H9 (cell line): ENCODE measurements around the gene SMC2. TPM values are rescaled to one million over a fixed set of nuclear protein-coding genes. Genes with fewer than 3 reads are reported as not detected.

Experiments used
- DNase-seq: peaks from one replicate; pipeline ENCODE4 v3.0.0-alpha.2; 2017
- H2AFZ ChIP-seq: one replicate; pipeline ENCODE4 v1.6.1; 2013; ENCODE audit warnings: mild to moderate bottlenecking, low read length, control low read depth, moderate library complexity
- H2AK5ac ChIP-seq: 2 replicates; pipeline ENCODE4 v1.6.1; 2013; ENCODE audit warnings: low read length, control low read depth, mixed read lengths; ENCODE audit not compliant: insufficient read length
- H2BK120ac ChIP-seq: one replicate; pipeline ENCODE4 v1.6.1; 2013; ENCODE audit warnings: low read depth, mild to moderate bottlenecking, low read length, control low read depth, inconsistent platforms; ENCODE audit not compliant: poor library complexity, severe bottlenecking
- H2BK12ac ChIP-seq: 2 replicates; pipeline ENCODE4 v1.6.1; 2013; ENCODE audit warnings: low read length, control low read depth, mixed read lengths, low read depth; ENCODE audit not compliant: insufficient read length
- H2BK15ac ChIP-seq: 2 replicates; pipeline ENCODE4 v1.6.1; 2013; ENCODE audit warnings: low read depth, low read length, control low read depth
- H2BK20ac ChIP-seq: one replicate; pipeline ENCODE4 v1.6.1; 2013; ENCODE audit warnings: low read depth, mild to moderate bottlenecking, low read length, control low read depth, inconsistent platforms; ENCODE audit not compliant: poor library complexity, severe bottlenecking
- H2BK5ac ChIP-seq: 2 replicates; pipeline ENCODE4 v1.6.1; 2013; ENCODE audit warnings: low read length, control low read depth, mixed read lengths; ENCODE audit not compliant: insufficient read length
- H3K14ac ChIP-seq: 2 replicates; pipeline ENCODE4 v1.6.1; 2013; ENCODE audit warnings: low read length, control low read depth; ENCODE audit not compliant: insufficient read depth
- H3K18ac ChIP-seq: 2 replicates; pipeline ENCODE4 v1.6.1; 2013; ENCODE audit warnings: low read depth, mild to moderate bottlenecking, mixed read lengths, low read length, control low read depth; ENCODE audit not compliant: insufficient read length
- H3K23ac ChIP-seq: 2 replicates; pipeline ENCODE4 v1.6.1; 2013; ENCODE audit warnings: low read length, control low read depth, mixed read lengths, low read depth; ENCODE audit not compliant: insufficient read length
- H3K23me2 ChIP-seq: 2 replicates; pipeline ENCODE4 v1.6.1; 2013; ENCODE audit warnings: low read depth, mild to moderate bottlenecking, mixed read lengths, low read length, control low read depth; ENCODE audit not compliant: insufficient read length, poor library complexity, severe bottlenecking
- H3K27ac ChIP-seq: 2 replicates; pipeline ENCODE4 v1.5.1; 2013; ENCODE audit warnings: low read length, control low read depth, mixed read lengths, low read depth; ENCODE audit not compliant: insufficient read length
- H3K27me3 ChIP-seq: 2 replicates; pipeline ENCODE4 v1.6.1; 2013; ENCODE audit warnings: low read length, control low read depth, inconsistent platforms; ENCODE audit not compliant: insufficient read depth
- H3K4ac ChIP-seq: 2 replicates; pipeline ENCODE4 v1.6.1; 2013; ENCODE audit warnings: low read depth, mild to moderate bottlenecking, control low read depth, inconsistent platforms, low read length, moderate library complexity
- H3K4me1 ChIP-seq: 2 replicates; pipeline ENCODE4 v1.6.1; 2013; ENCODE audit warnings: low read length, control low read depth, inconsistent platforms; ENCODE audit not compliant: insufficient read depth
- H3K4me2 ChIP-seq: 2 replicates; pipeline ENCODE4 v1.6.1; 2013; ENCODE audit warnings: low read length, control low read depth, mixed read lengths; ENCODE audit not compliant: insufficient read length, insufficient read depth
- H3K56ac ChIP-seq: 2 replicates; pipeline ENCODE4 v1.6.1; 2013; ENCODE audit warnings: low read depth, mild to moderate bottlenecking, mixed read lengths, low read length, control low read depth; ENCODE audit not compliant: insufficient read length
- H3K79me1 ChIP-seq: 2 replicates; pipeline ENCODE4 v1.6.1; 2013; ENCODE audit warnings: low read depth, mild to moderate bottlenecking, moderate library complexity, low read length, control low read depth, inconsistent platforms; ENCODE audit not compliant: insufficient read depth, poor library complexity, severe bottlenecking
- H3K79me2 ChIP-seq: 2 replicates; pipeline ENCODE4 v1.6.1; 2013; ENCODE audit warnings: low read length, control low read depth, inconsistent platforms; ENCODE audit not compliant: insufficient read depth
- H3K9ac ChIP-seq: 2 replicates; pipeline ENCODE4 v1.6.1; 2013; ENCODE audit warnings: low read length, control low read depth, mixed read lengths; ENCODE audit not compliant: insufficient read length; ENCODE audit errors: extremely low read depth
- H3K9me3 ChIP-seq: one replicate; pipeline ENCODE4 v1.6.1; 2013; ENCODE audit warnings: low read depth, low read length, inconsistent platforms; ENCODE audit not compliant: control insufficient read depth
- H3T11ph ChIP-seq: one replicate; pipeline ENCODE4 v1.6.1; 2013; ENCODE audit warnings: mild to moderate bottlenecking, low read length, control low read depth, inconsistent platforms
- H4K20me1 ChIP-seq: one replicate; pipeline ENCODE4 v1.6.1; 2013; ENCODE audit not compliant: control insufficient read depth, insufficient read length, insufficient read depth
- H4K5ac ChIP-seq: 2 replicates; pipeline ENCODE4 v1.6.1; 2013; ENCODE audit warnings: low read depth, mild to moderate bottlenecking, mixed read lengths, low read length, control low read depth; ENCODE audit not compliant: insufficient read length
- H4K8ac ChIP-seq: replicated peaks from 2 replicates; pipeline ENCODE4 v1.6.1; 2013; ENCODE audit warnings: low read length, control low read depth, mixed read lengths, low read depth; ENCODE audit not compliant: insufficient read length
- H4K91ac ChIP-seq: 2 replicates; pipeline ENCODE4 v1.6.1; 2013; ENCODE audit warnings: low read depth, mild to moderate bottlenecking, moderate library complexity, mixed read lengths, low read length, control low read depth; ENCODE audit not compliant: insufficient read length
- H3K27ac Mint-ChIP-seq, 3 experiments: 2 replicates in 2 of 3; 3 replicates in 1 of 3; pipeline ENCODE4 v1.8.0; 2020 to 2021; ENCODE audit warnings: mixed read lengths in 3 of 3, mild to moderate bottlenecking in 1 of 3, moderate library complexity in 1 of 3
- H3K27me3 Mint-ChIP-seq: 2 replicates; pipeline ENCODE4 v1.8.0; 2021; ENCODE audit warnings: low read depth, mild to moderate bottlenecking, moderate library complexity, mixed read lengths
- H3K36me3 Mint-ChIP-seq, 3 experiments: 2 replicates in 2 of 3; 3 replicates in 1 of 3; pipeline ENCODE4 v1.8.0; 2020 to 2021; ENCODE audit warnings: low read depth in 3 of 3, mixed read lengths in 3 of 3; ENCODE audit not compliant: insufficient read depth in 1 of 3
- H3K4me1 Mint-ChIP-seq, 2 experiments: 2 replicates each; pipeline ENCODE4 v1.8.0; 2020; ENCODE audit warnings: mixed read lengths in 2 of 2
- H3K4me3 Mint-ChIP-seq, 2 experiments: 2 replicates in 1 of 2; 3 replicates in 1 of 2; pipeline ENCODE4 v1.8.0; 2020 to 2021; ENCODE audit warnings: mild to moderate bottlenecking in 2 of 2, mixed read lengths in 2 of 2, moderate library complexity in 1 of 2
- H3K9me3 Mint-ChIP-seq, 2 experiments: 2 replicates in 1 of 2; 3 replicates in 1 of 2; pipeline ENCODE4 v1.8.0; 2020; ENCODE audit warnings: mild to moderate bottlenecking in 2 of 2, mixed read lengths in 2 of 2, moderate library complexity in 1 of 2
- CTCF ChIP-seq: fragments of 200-600 bp; sonication (generic); conservative IDR thresholded peaks from 3 replicates; pipeline ENCODE4 v1.8.0; 2021; ENCODE audit warnings: antibody characterized with exemption, mild to moderate bottlenecking
- WGBS: extraction: QIAGEN DNeasy Blood & Tissue Kit; methylation state at CpG from one replicate; pipeline ENCODE4 v1.1.7; 2013; ENCODE audit warnings: missing lambda C conversion rate, low lambda C conversion rate, mixed read lengths; ENCODE audit not compliant: insufficient read length; ENCODE audit errors: extremely low coverage; 5-methylcytosine and 5-hydroxymethylcytosine counted together
- total RNA-seq: library from RNA; stranded (reverse); gene quantifications from 2 replicates; pipeline ENCODE4 v1.2.1, GENCODE V29; 2021

The SMC2 gene
- total RNA-seq, 1 experiment from 2014 or later: 47.0 TPM

GRCh38 chr9:104108315-104108714, 14.2 kb downstream of the SMC2 start:
- Histone ChIP-seq H2AK5ac (no peak overlapping the region), H3K79me1 (no peaks in the 10 kb centered on the region)
- no CpG with 5 or more reads among the region's 4 CpGs for WGBS

More at GRCh38 chr9:104108315-104108714, 14.2 kb downstream of the SMC2 start:
- H3K9ac ChIP-seq: no peak overlapping the region
- no peak overlapping the region for H3K56ac ChIP-seq
- no peak overlapping the region for H3K27ac Mint-ChIP-seq
- no peak overlapping the region for H3K23ac ChIP-seq
- H3K4me1 Mint-ChIP-seq: no peaks in the 10 kb centered on the region
- H3K27me3 ChIP-seq: no peaks in the 10 kb centered on the region
- no peaks in the 10 kb centered on the region for H3K4me1 ChIP-seq
- no peak overlapping the region for H2AFZ ChIP-seq
- no peak overlapping the region for H2BK120ac ChIP-seq
- H3K23me2 ChIP-seq: no peaks in the 10 kb centered on the region
- peaks cover 13 to 64% (median 39%) of the 10 kb centered on the region in 3 experiments; a peak in 6 of 7 replicates for H3K36me3 Mint-ChIP-seq
- no peaks in the 10 kb centered on the region for H4K20me1 ChIP-seq
- no peak overlapping the region for H3K18ac ChIP-seq
- no peaks in the 10 kb centered on the region for H3K9me3 Mint-ChIP-seq
- H3T11ph ChIP-seq: no peak overlapping the region
- H2BK20ac ChIP-seq: no peak overlapping the region
- H2BK12ac ChIP-seq: no peak overlapping the region
- no peaks in the 10 kb centered on the region for H3K27me3 Mint-ChIP-seq
- no peak overlapping the region for H3K14ac ChIP-seq
- H4K5ac ChIP-seq: no peak overlapping the region
- no peak overlapping the region for H4K8ac ChIP-seq
- no peak overlapping the region for H3K4me2 ChIP-seq
- no peaks in the 10 kb centered on the region for H3K79me2 ChIP-seq
- DNase-seq: no peak
- no peak overlapping the region for H4K91ac ChIP-seq
- H3K9me3 ChIP-seq: no peaks in the 10 kb centered on the region
- H3K4ac ChIP-seq: no peak overlapping the region
- H2BK15ac ChIP-seq: no peak overlapping the region
- H3K27ac ChIP-seq: no peak overlapping the region
- no peak overlapping the region for H3K4me3 Mint-ChIP-seq
- no peak overlapping the region for H2BK5ac ChIP-seq
- TF ChIP-seq CTCF: no peak
